ENCODE measurements around the gene ZNRF3.

The ZNRF3 gene

DNA sequence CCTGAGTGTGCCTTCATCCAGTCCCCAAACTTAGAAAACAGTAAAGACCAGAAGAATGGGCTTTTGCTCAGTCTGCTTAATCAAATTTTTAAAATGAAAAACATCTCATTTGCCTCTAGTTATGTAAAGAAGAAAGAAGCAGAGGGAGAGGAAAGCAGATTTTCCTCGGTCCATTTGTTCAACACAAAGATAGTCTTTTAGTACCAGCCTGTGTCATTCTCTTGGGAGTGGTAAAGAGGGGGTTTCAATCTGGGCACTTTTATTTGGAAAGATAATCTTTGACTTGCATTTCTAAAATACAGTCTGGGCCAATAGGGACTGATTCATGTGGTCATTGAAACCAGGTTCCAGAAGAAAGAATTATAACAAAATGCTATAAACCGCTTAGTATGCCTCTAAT, 218.9 kb downstream of the ZNRF3 start:
- DNase-seq = peak; percentile 37

DNA sequence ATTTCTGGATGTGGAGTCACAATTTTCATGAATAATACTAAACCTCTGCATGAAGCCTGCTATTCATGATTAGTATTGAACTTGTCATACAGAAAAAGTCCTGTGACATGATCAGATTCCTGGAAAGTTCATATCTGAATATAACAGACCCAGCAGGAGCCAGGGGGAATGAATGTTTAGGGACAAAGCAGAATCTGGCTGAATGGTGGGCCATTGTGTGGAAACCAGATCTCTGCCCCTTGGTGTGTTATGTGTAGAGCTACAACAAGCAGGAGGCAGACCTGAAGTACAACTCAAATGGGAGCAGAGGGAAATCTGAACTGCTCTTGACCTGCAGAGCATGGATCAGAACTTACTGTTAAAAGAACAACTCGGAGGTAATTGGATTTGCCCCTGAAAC, 219.7 kb downstream of the ZNRF3 start:
- DNase-seq = no peak

- no peak for DNase-seq
Observed at GRCh38 chr22:29105468-29105867, 222.1 kb downstream of the ZNRF3 start.

GRCh38 chr22:29106839-29107238, 223.5 kb downstream of the ZNRF3 start:
- DNase-seq = peak; percentile 68

Data from NCI-H2171 (cell line).